H1 (cell line): Measurements from ENCODE around the gene KRT72. TPM values are rescaled to one million over a fixed set of nuclear protein-coding genes. Genes with fewer than 3 reads are reported as not detected.

Experiments
- CTCF ChIA-PET: fragments of 300-600 bp; sonication (Branson Sonifier 250); formaldehyde crosslinking; loops from one replicate; lab custom pipeline; 2021; ENCODE audit not compliant: partially characterized antibody; lab: Charles Lee
- POLR2A ChIA-PET: fragments of 300-600 bp; sonication (Branson Sonifier 250); formaldehyde crosslinking; loops from one replicate; lab custom pipeline; 2021; ENCODE audit warnings: inconsistent platforms; ENCODE audit not compliant: partially characterized antibody; lab: Charles Lee
- DNase-seq, 2 experiments: peaks; one replicate each; pipeline versions ENCODE4 v3.0.0 to v3.0.0-alpha.2; 2010 to 2022; ENCODE audit warnings: low spot score in 2 of 2, low read depth in 1 of 2, mixed read lengths in 1 of 2
- FAIRE-seq: peaks from 2 replicates; lab custom pipeline; 2011; peaks lifted over from hg19 to GRCh38; lab: Jason Lieb, UNC
- H2AFZ ChIP-seq: 2 replicates; pipeline ENCODE4 v1.8.1; 2012; ENCODE audit warnings: low read length, inconsistent platforms
- H2AK5ac ChIP-seq: 2 replicates; pipeline ENCODE4 v1.6.1; 2013; ENCODE audit warnings: low read depth, low read length
- H2BK120ac ChIP-seq: replicated peaks from 2 replicates; pipeline ENCODE3; 2013; ENCODE audit warnings: low read depth, low read length, inconsistent platforms
- H2BK12ac ChIP-seq: 2 replicates; pipeline ENCODE4 v1.6.1; 2013; ENCODE audit warnings: low read depth, low read length
- H2BK15ac ChIP-seq: 2 replicates; pipeline ENCODE4 v1.6.1; 2013; ENCODE audit warnings: low read length
- H2BK20ac ChIP-seq: 2 replicates; pipeline ENCODE4 v1.6.1; 2013; ENCODE audit warnings: low read length
- H2BK5ac ChIP-seq: 2 replicates; pipeline ENCODE4 v1.6.1; 2013; ENCODE audit warnings: low read depth, low read length
- H3K14ac ChIP-seq: 2 replicates; pipeline ENCODE4 v1.6.1; 2013; ENCODE audit warnings: inconsistent platforms; ENCODE audit not compliant: insufficient read length
- H3K18ac ChIP-seq: 2 replicates; pipeline ENCODE4 v1.6.1; 2013; ENCODE audit warnings: low read length; ENCODE audit errors: extremely low read depth
- H3K23ac ChIP-seq: 2 replicates; pipeline ENCODE4 v1.6.1; 2013; ENCODE audit warnings: inconsistent platforms; ENCODE audit not compliant: insufficient read length
- H3K23me2 ChIP-seq: 2 replicates; pipeline ENCODE4 v1.6.1; 2013; ENCODE audit warnings: low read depth, low read length
- H3K27ac ChIP-seq: 2 replicates; pipeline ENCODE4 v1.6.1; 2011; ENCODE audit warnings: low read depth, low read length, inconsistent platforms
- H3K27me3 ChIP-seq, 4 experiments: replicated peaks in 1 of 4; 1 replicate in 1 of 4; 2 replicates in 3 of 4; pipeline versions ENCODE4 v1.6.1 to v1.8.1; 2011 to 2013; ENCODE audit warnings: low read length in 3 of 4, mild to moderate bottlenecking in 3 of 4, inconsistent platforms in 2 of 4, mixed read lengths in 2 of 4, moderate library complexity in 1 of 4; ENCODE audit not compliant: control insufficient read depth in 3 of 4, insufficient read depth in 3 of 4; ENCODE audit errors: extremely low read depth in 1 of 4
- H3K36me3 ChIP-seq, 4 experiments: 2 replicates each; pipeline versions ENCODE4 v1.6.1 to v1.8.1; 2011 to 2013; ENCODE audit warnings: mild to moderate bottlenecking in 4 of 4, low read length in 3 of 4, moderate library complexity in 2 of 4, control low read depth in 1 of 4, inconsistent platforms in 1 of 4; ENCODE audit not compliant: insufficient read depth in 4 of 4, control insufficient read depth in 2 of 4
- H3K4ac ChIP-seq: replicated peaks from 2 replicates; pipeline ENCODE3; 2013; ENCODE audit warnings: low read length, low read depth, mixed read lengths, inconsistent platforms; ENCODE audit not compliant: insufficient read length
- H3K4me1 ChIP-seq, 4 experiments: replicated peaks in 1 of 4; 1 replicate in 1 of 4; 2 replicates in 3 of 4; pipeline versions ENCODE4 v1.6.1 to v1.8.1; 2011 to 2013; ENCODE audit warnings: low read length in 3 of 4, inconsistent platforms in 2 of 4, mixed read lengths in 1 of 4; ENCODE audit not compliant: insufficient read depth in 4 of 4, control insufficient read depth in 3 of 4
- H3K4me2 ChIP-seq, 2 experiments: 2 replicates each; pipeline versions ENCODE4 v1.6.1 to v1.8.1; 2011 to 2013; ENCODE audit warnings: low read depth in 2 of 2, low read length in 2 of 2, control low read depth in 1 of 2, inconsistent platforms in 1 of 2, mild to moderate bottlenecking in 1 of 2; ENCODE audit not compliant: insufficient read depth in 1 of 2
- H3K4me3 ChIP-seq, 4 experiments: fragments of 200-600, 300-600 bp in 1 of 4; sonication (generic), shearing (Covaris generic), sonication (Bioruptor Twin) in 1 of 4; 2 replicates each; pipeline versions ENCODE4 v1.5.1 to v1.8.1; 2011 to 2016; ENCODE audit warnings: low read length in 4 of 4, low read depth in 3 of 4, control low read depth in 2 of 4, inconsistent platforms in 2 of 4, mild to moderate bottlenecking in 2 of 4, mixed read lengths in 1 of 4, moderate library complexity in 1 of 4; ENCODE audit not compliant: insufficient read depth in 2 of 4; ENCODE audit errors: extremely low read depth in 1 of 4
- H3K56ac ChIP-seq: replicated peaks from 2 replicates; pipeline ENCODE3; 2013; ENCODE audit warnings: low read depth, mild to moderate bottlenecking, mixed read lengths, low read length, inconsistent platforms; ENCODE audit not compliant: insufficient read length
- H3K79me1 ChIP-seq: 2 replicates; pipeline ENCODE4 v1.6.1; 2013; ENCODE audit warnings: low read depth, low read length, control low read depth
- H3K79me2 ChIP-seq, 2 experiments: 2 replicates each; pipeline versions ENCODE4 v1.6.1 to v1.8.1; 2012 to 2013; ENCODE audit warnings: low read length in 2 of 2, mild to moderate bottlenecking in 2 of 2, inconsistent platforms in 1 of 2; ENCODE audit not compliant: insufficient read depth in 2 of 2, control insufficient read depth in 1 of 2
- H3K9ac ChIP-seq, 4 experiments: replicated peaks in 1 of 4; 1 replicate in 1 of 4; 2 replicates in 3 of 4; pipeline versions ENCODE4 v1.6.1 to v1.8.1; 2011 to 2013; ENCODE audit warnings: low read depth in 3 of 4, low read length in 3 of 4, control low read depth in 2 of 4, mild to moderate bottlenecking in 2 of 4, moderate library complexity in 2 of 4, inconsistent platforms in 1 of 4; ENCODE audit errors: extremely low read depth in 1 of 4
- H3K9me3 ChIP-seq, 2 experiments: 2 replicates each; pipeline versions ENCODE4 v1.6.1 to v1.8.1; 2012 to 2013; ENCODE audit warnings: mild to moderate bottlenecking in 2 of 2, moderate library complexity in 2 of 2, control low read depth in 1 of 2, inconsistent platforms in 1 of 2, low read depth in 1 of 2, low read length in 1 of 2, mixed read lengths in 1 of 2; ENCODE audit not compliant: insufficient read depth in 2 of 2
- H4K20me1 ChIP-seq, 2 experiments: replicated peaks in 1 of 2; 2 replicates each; pipeline versions ENCODE3 to v1.8.1; 2011 to 2013; ENCODE audit warnings: inconsistent platforms in 2 of 2, low read length in 2 of 2, mild to moderate bottlenecking in 1 of 2; ENCODE audit not compliant: insufficient read depth in 2 of 2, control insufficient read depth in 1 of 2
- H4K5ac ChIP-seq: 2 replicates; pipeline ENCODE4 v1.6.1; 2013; ENCODE audit warnings: low read length, low read depth, mixed read lengths, inconsistent platforms; ENCODE audit not compliant: insufficient read length
- H4K8ac ChIP-seq: 2 replicates; pipeline ENCODE4 v1.8.0; 2013; ENCODE audit warnings: mild to moderate bottlenecking, moderate library complexity, low read length, inconsistent platforms; ENCODE audit not compliant: insufficient read depth; ENCODE audit errors: extremely low read depth
- H4K91ac ChIP-seq: replicated peaks from 2 replicates; pipeline ENCODE3; 2013; ENCODE audit warnings: low read length, mixed read lengths, inconsistent platforms; ENCODE audit not compliant: insufficient read length
- CTCF ChIP-seq, 3 experiments: IDR thresholded peaks; 1 replicate in 2 of 3; 2 replicates in 1 of 3; pipeline versions ENCODE4 v1.5.1 to v1.6.1; 2011; ENCODE audit warnings: low read length in 3 of 3, mild to moderate bottlenecking in 3 of 3, inconsistent platforms in 2 of 3, low read depth in 1 of 3, moderate library complexity in 1 of 3; ENCODE audit not compliant: insufficient read depth in 1 of 3; ENCODE audit errors: control extremely low read depth in 1 of 3
- NANOG ChIP-seq: IDR thresholded peaks from 2 replicates; pipeline ENCODE4 v1.6.1; 2011; ENCODE audit warnings: low read length, low read depth, mild to moderate bottlenecking, inconsistent platforms; ENCODE audit not compliant: insufficient read depth, poor library complexity, severe bottlenecking
- POLR2AphosphoS5 ChIP-seq: IDR thresholded peaks from 2 replicates; pipeline ENCODE4 v1.6.1; 2011; ENCODE audit warnings: low read depth, low read length
- RAD21 ChIP-seq, 2 experiments: IDR thresholded peaks in 1 of 2; conservative IDR thresholded peaks in 1 of 2; 2 replicates each; pipeline ENCODE4 v1.6.1; 2011; ENCODE audit warnings: low read depth in 2 of 2, low read length in 2 of 2, improper control_type of control experiment in 1 of 2, inconsistent platforms in 1 of 2, mild to moderate bottlenecking in 1 of 2, moderate library complexity in 1 of 2
- RBBP5 ChIP-seq: IDR thresholded peaks from 2 replicates; pipeline ENCODE4 v1.7.1; 2012; ENCODE audit warnings: low read depth, mild to moderate bottlenecking, inconsistent platforms, low read length, moderate library complexity, borderline replicate concordance
- SIX5 ChIP-seq: IDR thresholded peaks from 2 replicates; pipeline ENCODE4 v1.6.1; 2011; ENCODE audit warnings: mild to moderate bottlenecking, low read depth, low read length
- SP1 ChIP-seq: IDR thresholded peaks from 2 replicates; pipeline ENCODE4 v1.6.1; 2011; ENCODE audit warnings: low read depth, low read length
- WGBS, 2 experiments: shearing (Covaris generic) in 1 of 2; methylation state at CpG; one replicate each; pipeline versions ENCODE4 v1.1.6 to v1.1.7; 2013 to 2015; ENCODE audit warnings: low lambda C conversion rate in 2 of 2, mixed read lengths in 2 of 2, inconsistent platforms in 1 of 2, low coverage in 1 of 2, missing lambda C conversion rate in 1 of 2; ENCODE audit not compliant: insufficient replicate concordance in 2 of 2, insufficient coverage in 1 of 2, insufficient read length in 1 of 2; ENCODE audit errors: extremely low coverage in 1 of 2, missing lambda C conversion rate in 1 of 2; 5-methylcytosine and 5-hydroxymethylcytosine counted together
- polyA plus RNA-seq, 7 experiments: library from polyadenylated mRNA; depleted of rRNA in 3 of 7; stranded (reverse) in 5 of 7; unstranded in 2 of 7; fragments of >200 nt in 5 of 7; fragments of 200-250 nt in 2 of 7; gene quantifications; 1 replicate in 5 of 7; 2 replicates in 1 of 7; 4 replicates in 1 of 7; pipeline versions ENCODE4 v1.2.1 to v1.2.3, GENCODE V29; 2011 to 2013; ENCODE audit warnings: missing spikeins in 2 of 7, mixed read lengths in 2 of 7
- total RNA-seq: library from RNA; stranded (reverse); fragmentation: NEBNext Ultra II Directional; extraction: Animal tissue kit (Norgen Biotek cat#: 25700); gene quantifications from 2 replicates; pipeline ENCODE4 v1.2.1, GENCODE V29; 2021

KRT72 gene
- total and polyA plus RNA-seq, 2 of the 8 experiments (the other 6 are each of a cell fraction or from before 2014, with no cell fraction given) = not detected

- H4K5ac ChIP-seq = no peak overlapping the region
- H2BK12ac ChIP-seq = no peak overlapping the region
- H2AFZ ChIP-seq = no peak overlapping the region
- no peak overlapping the region for H2BK120ac ChIP-seq
- H4K91ac ChIP-seq = no peak overlapping the region
- WGBS, 2 experiments = 70% methylated on average over 12 of the region's 12 CpGs; no CpG with 5 or more reads in 1 of the 2 experiments
- no peaks in the 10 kb centered on the region for H3K23me2 ChIP-seq
- no peaks in the 10 kb centered on the region for H3K79me2 ChIP-seq
- no peaks in the 10 kb centered on the region for H4K20me1 ChIP-seq
- TF ChIP-seq CTCF (IDR thresholded peaks at IDR 0.05; ENCODE audit: control extremely low read depth in 1 of 3, insufficient read depth in 1 of 3, low read depth in 1 of 3, low read length in 3 of 3) (peak; percentile 28 to 46 (median 44); a peak in 3 of 4 replicates), RBBP5 (no peak), POLR2AphosphoS5 (no peak), SP1 (no peak), SIX5 (no peak), RAD21 (IDR thresholded peaks at IDR 0.05 in 1 of 2, conservative IDR thresholded peaks at IDR 0.05 in 1 of 2; ENCODE audit: low read depth in 2 of 2, low read length in 2 of 2) (peak; percentile 12 to 38; a peak in 3 of 4 replicates), NANOG (no peak)
- no peak overlapping the region for H2AK5ac ChIP-seq
- no peak overlapping the region for H3K4ac ChIP-seq
- FAIRE-seq (no peak), DNase-seq (peak in 1 of 2 experiments; percentile 46)
- H3K14ac ChIP-seq = no peak overlapping the region
- POLR2A ChIA-PET = no interaction called here
- no peaks in the 10 kb centered on the region for H3K4me1 ChIP-seq
- H3K56ac ChIP-seq = no peak overlapping the region
- H3K27me3 ChIP-seq = peaks cover 0 to 4% (median 0%) of the 10 kb centered on the region in 4 experiments; a peak in 1 of 7 replicates
- H3K23ac ChIP-seq = no peak overlapping the region
- peak overlapping the region; percentile 54; the same call in 1 of the 2 replicates for H2BK15ac ChIP-seq
- H3K18ac ChIP-seq = no peak overlapping the region
- H3K9ac ChIP-seq = no peak overlapping the region
- no peak overlapping the region for H2BK5ac ChIP-seq
- no peak overlapping the region for H4K8ac ChIP-seq
- no peaks in the 10 kb centered on the region for H3K36me3 ChIP-seq
- H3K9me3 ChIP-seq = peaks cover 0 to 1% of the 10 kb centered on the region in 2 experiments; a peak in 1 of 4 replicates
- H3K4me2 ChIP-seq = no peak overlapping the region
- H2BK20ac ChIP-seq = no peak overlapping the region
- CTCF ChIA-PET = interaction anchor here (0.6 to 2.1 kb wide), 8 partner anchors 10 to 274 kb away, joined by 3 to 6 read pairs (median 4); no protein-coding TSS in a partner anchor
- H3K79me1 ChIP-seq = no peaks in the 10 kb centered on the region
- H3K27ac ChIP-seq = no peak overlapping the region
- no peak overlapping the region for H3K4me3 ChIP-seq
These were observed 45.4 kb upstream of the KRT72 start for GRCh38 chr12:52646613-52647012.
